ENCODE measurements around the gene AGMO. TPM values are rescaled to one million over a fixed set of nuclear protein-coding genes. Genes with fewer than 3 reads are reported as not detected.

Gene AGMO
- total RNA-seq, 1 experiment from 2014 or later: 13.2 TPM

DNA sequence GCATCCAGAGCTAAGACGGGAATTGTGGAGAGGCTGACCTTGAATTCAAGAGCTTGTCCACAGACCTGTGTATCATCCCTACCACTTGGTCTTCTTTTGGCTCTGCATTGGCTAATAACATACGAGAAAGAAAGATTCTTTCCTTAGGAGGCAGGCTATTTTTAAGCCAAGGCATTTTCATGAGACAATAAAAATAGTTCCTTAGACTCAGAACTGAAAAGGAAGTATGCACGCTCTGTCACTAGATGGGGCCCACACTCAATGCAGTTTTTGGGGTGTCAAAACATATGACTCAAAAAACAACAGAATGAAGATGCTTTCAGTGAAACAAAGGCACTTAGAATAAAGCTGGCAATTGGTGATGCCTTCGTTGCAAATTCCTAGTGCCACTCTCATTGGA lies 393.3 kb downstream of the AGMO start:
- BruUV-seq (replicated peaks): no TSS peak
- H3K9me3 Mint-ChIP-seq (ENCODE audit: low read depth, unreplicated experiment): peaks cover 3% of the 10 kb centered on the region
- intact Hi-C loops (cut with micrococcal nuclease; ENCODE audit: unreplicated experiment): no loop called here
- H3K36me3 Mint-ChIP-seq (ENCODE audit: insufficient read depth, unreplicated experiment): no peaks in the 10 kb centered on the region
- TF ChIP-seq, protein P1, sequence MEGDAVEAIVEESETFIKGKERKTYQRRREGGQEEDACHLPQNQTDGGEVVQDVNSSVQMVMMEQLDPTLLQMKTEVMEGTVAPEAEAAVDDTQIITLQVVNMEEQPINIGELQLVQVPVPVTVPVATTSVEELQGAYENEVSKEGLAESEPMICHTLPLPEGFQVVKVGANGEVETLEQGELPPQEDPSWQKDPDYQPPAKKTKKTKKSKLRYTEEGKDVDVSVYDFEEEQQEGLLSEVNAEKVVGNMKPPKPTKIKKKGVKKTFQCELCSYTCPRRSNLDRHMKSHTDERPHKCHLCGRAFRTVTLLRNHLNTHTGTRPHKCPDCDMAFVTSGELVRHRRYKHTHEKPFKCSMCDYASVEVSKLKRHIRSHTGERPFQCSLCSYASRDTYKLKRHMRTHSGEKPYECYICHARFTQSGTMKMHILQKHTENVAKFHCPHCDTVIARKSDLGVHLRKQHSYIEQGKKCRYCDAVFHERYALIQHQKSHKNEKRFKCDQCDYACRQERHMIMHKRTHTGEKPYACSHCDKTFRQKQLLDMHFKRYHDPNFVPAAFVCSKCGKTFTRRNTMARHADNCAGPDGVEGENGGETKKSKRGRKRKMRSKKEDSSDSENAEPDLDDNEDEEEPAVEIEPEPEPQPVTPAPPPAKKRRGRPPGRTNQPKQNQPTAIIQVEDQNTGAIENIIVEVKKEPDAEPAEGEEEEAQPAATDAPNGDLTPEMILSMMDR (IDR thresholded peaks at IDR 0.05; ENCODE audit: unreplicated experiment): no peak
- no peak overlapping the region for H3K4me3 Mint-ChIP-seq (ENCODE audit: low read depth, unreplicated experiment)
- H3K27ac Mint-ChIP-seq (ENCODE audit: unreplicated experiment): no peak overlapping the region
- no peaks in the 10 kb centered on the region for H3K27me3 Mint-ChIP-seq (ENCODE audit: unreplicated experiment)
- no peak for DNase-seq
- CTCF ChIA-PET: interaction anchor here (0.7 kb wide), 1 partner anchor 414 kb away, joined by 3 read pairs; no protein-coding TSS in a partner anchor
- peaks cover 12% of the 10 kb centered on the region for H3K4me1 Mint-ChIP-seq (ENCODE audit: low read depth, unreplicated experiment)

DNA sequence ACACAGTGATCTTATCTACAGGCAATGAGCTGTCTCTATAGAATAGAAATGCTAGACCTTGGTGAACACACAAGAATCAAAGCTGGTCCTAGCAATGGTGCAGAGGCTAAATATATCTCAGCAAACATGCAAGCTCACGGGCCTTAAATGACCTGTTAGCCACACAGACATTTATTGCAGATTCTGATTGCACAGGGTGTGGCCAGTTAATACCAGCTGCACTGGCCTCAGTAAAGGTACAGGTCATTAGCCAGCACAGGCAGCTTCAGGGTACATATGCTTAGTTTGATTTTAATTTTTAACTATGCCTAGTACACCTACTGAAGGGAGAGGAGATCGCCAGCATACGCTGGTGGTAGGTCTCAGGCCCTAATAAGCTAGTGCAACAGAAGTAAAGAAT lies 393.9 kb downstream of the AGMO start:
- H3K9me3 Mint-ChIP-seq (ENCODE audit: low read depth, unreplicated experiment): peaks cover 3% of the 10 kb centered on the region
- CTCF ChIA-PET: interaction anchor here (0.5 kb wide), 1 partner anchor 16 kb away, joined by 5 read pairs; no protein-coding TSS in a partner anchor
- BruUV-seq (replicated peaks): no TSS peak
- intact Hi-C loops (cut with micrococcal nuclease; ENCODE audit: unreplicated experiment): no loop called here
- no peak for DNase-seq
- TF ChIP-seq, protein P1 (IDR thresholded peaks at IDR 0.05; ENCODE audit: unreplicated experiment): no peak
- H3K4me1 Mint-ChIP-seq (ENCODE audit: low read depth, unreplicated experiment): peaks cover 12% of the 10 kb centered on the region
- H3K36me3 Mint-ChIP-seq (ENCODE audit: insufficient read depth, unreplicated experiment): no peaks in the 10 kb centered on the region
- no peak overlapping the region for H3K4me3 Mint-ChIP-seq (ENCODE audit: low read depth, unreplicated experiment)
- H3K27me3 Mint-ChIP-seq (ENCODE audit: unreplicated experiment): no peaks in the 10 kb centered on the region
- no peak overlapping the region for H3K27ac Mint-ChIP-seq (ENCODE audit: unreplicated experiment)

DNA sequence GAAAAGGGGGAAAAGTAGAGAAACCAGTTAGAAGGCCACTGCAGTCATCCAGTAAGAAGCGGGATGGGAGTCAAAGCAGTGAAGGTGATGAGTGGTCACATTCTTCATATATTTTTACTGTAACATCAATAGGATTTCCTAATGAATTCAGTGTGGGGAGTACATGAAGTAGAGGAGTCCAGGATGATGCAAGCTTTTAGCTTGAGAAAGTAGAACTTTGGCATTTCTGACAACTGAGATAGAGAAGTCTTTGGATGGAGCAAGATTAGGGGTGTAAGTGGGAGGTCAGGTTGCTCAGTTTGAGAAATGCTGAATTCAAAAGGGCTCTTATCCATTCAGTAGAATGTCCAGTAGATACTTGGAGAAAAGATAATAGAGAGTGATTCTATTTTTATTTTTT lies 395.2 kb downstream of the AGMO start:
- Mint-ChIP-seq H3K4me3 (ENCODE audit: low read depth, unreplicated experiment) (no peak overlapping the region), H3K36me3 (ENCODE audit: insufficient read depth, unreplicated experiment) (no peaks in the 10 kb centered on the region), H3K27ac (ENCODE audit: unreplicated experiment) (no peak overlapping the region), H3K27me3 (ENCODE audit: unreplicated experiment) (no peaks in the 10 kb centered on the region), H3K9me3 (ENCODE audit: low read depth, unreplicated experiment) (peaks cover 3% of the 10 kb centered on the region), H3K4me1 (ENCODE audit: low read depth, unreplicated experiment) (peaks cover 12% of the 10 kb centered on the region)
- CTCF ChIA-PET: no interaction called here
- intact Hi-C loops (cut with micrococcal nuclease; ENCODE audit: unreplicated experiment): no loop called here
- BruUV-seq (replicated peaks): no TSS peak
- DNase-seq: no peak
- TF ChIP-seq, protein P1 (IDR thresholded peaks at IDR 0.05; ENCODE audit: unreplicated experiment): no peak

- no peak for DNase-seq
- H3K4me3 Mint-ChIP-seq (ENCODE audit: low read depth, unreplicated experiment): no peak overlapping the region
- H3K9me3 Mint-ChIP-seq (ENCODE audit: low read depth, unreplicated experiment): no peaks in the 10 kb centered on the region
Measured at GRCh38 chr7:15159261-15159660, 402.6 kb downstream of the AGMO start.

More at GRCh38 chr7:15159261-15159660, 402.6 kb downstream of the AGMO start:
- Mint-ChIP-seq H3K27ac (ENCODE audit: unreplicated experiment) (no peak overlapping the region), H3K27me3 (ENCODE audit: unreplicated experiment) (no peaks in the 10 kb centered on the region), H3K4me1 (ENCODE audit: low read depth, unreplicated experiment) (no peaks in the 10 kb centered on the region), H3K36me3 (ENCODE audit: insufficient read depth, unreplicated experiment) (no peaks in the 10 kb centered on the region)
- BruUV-seq (replicated peaks): no TSS peak
- intact Hi-C loops (cut with micrococcal nuclease; ENCODE audit: unreplicated experiment): no loop called here
- CTCF ChIA-PET: no interaction called here
- TF ChIP-seq, protein P1 (IDR thresholded peaks at IDR 0.05; ENCODE audit: unreplicated experiment): no peak

Measured in Calu3 (cell line).